ENCODE results near the gene PNLIPRP3.

DNA sequence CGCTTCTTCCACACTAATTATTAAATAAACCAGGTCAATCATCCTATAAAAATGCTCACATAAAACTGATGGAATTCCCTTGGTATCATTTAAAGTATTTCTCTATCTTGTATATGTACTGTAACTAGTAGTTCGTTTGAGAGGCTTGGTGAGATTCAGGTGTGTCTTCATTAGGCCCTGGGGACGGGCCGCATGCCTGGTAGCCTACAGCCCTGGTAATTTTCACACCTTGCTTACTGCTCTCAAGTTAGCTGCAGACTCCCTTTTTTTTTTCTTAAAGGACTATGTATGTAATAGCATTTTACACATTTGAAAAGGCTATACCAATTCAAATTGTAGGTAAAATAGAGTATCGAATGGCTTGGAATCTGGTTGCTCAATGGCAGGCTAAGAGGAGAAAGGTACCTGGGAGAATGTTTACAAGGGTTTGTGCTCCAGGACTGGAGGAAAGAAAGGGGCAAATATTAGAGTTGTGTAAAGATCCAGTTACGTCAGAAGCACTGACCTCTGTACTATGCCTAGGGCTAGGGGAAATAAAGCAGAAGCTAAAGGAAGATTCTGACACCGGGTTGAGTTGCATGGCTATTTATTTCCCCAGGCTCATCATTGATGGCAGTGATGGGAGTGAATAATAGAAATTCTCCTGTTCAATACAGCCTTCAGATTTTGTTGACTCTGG, 59.3 kb downstream of the PNLIPRP3 start:
- TF ChIP-seq POLR2A (IDR thresholded peaks at IDR 0.05), result no peak
- TF ChIP-seq, protein P1, sequence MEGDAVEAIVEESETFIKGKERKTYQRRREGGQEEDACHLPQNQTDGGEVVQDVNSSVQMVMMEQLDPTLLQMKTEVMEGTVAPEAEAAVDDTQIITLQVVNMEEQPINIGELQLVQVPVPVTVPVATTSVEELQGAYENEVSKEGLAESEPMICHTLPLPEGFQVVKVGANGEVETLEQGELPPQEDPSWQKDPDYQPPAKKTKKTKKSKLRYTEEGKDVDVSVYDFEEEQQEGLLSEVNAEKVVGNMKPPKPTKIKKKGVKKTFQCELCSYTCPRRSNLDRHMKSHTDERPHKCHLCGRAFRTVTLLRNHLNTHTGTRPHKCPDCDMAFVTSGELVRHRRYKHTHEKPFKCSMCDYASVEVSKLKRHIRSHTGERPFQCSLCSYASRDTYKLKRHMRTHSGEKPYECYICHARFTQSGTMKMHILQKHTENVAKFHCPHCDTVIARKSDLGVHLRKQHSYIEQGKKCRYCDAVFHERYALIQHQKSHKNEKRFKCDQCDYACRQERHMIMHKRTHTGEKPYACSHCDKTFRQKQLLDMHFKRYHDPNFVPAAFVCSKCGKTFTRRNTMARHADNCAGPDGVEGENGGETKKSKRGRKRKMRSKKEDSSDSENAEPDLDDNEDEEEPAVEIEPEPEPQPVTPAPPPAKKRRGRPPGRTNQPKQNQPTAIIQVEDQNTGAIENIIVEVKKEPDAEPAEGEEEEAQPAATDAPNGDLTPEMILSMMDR (IDR thresholded peaks at IDR 0.05), result no peak

Data from lower leg skin (tissue), 3 donors.